Fibroblast of villous mesenchyme (primary cell): ENCODE results near the gene AIFM3. TPM values are rescaled to one million over a fixed set of nuclear protein-coding genes. Genes with fewer than 3 reads are reported as not detected.
"Not testable (repeated sequence)": the region's sequence is repeated elsewhere in the genome, so short reads cannot be mapped to it uniquely, and the experiment has no call there.

Experiments
- DNase-seq: peaks from one replicate; pipeline ENCODE4 v3.0.0-alpha.2; 2010; ENCODE audit warnings: low read depth
- H3K4me3 ChIP-seq: 2 replicates; pipeline ENCODE4 v1.5.1; 2011; ENCODE audit warnings: low read depth, mild to moderate bottlenecking, low read length
- total RNA-seq: library from RNA; depleted of rRNA; stranded (reverse); fragments of >200 nt; gene quantifications from 2 replicates; pipeline ENCODE4 v1.2.3, GENCODE V29; 2012
- TF ChIP-seq, protein P1 (sequence below): IDR thresholded peaks from 2 replicates; pipeline ENCODE4 v1.5.1; 2012; ENCODE audit warnings: low read depth, mild to moderate bottlenecking, low read length; ENCODE audit not compliant: insufficient read depth

AIFM3 gene
- total RNA-seq, 1 donor, result 0.43 TPM

DNA sequence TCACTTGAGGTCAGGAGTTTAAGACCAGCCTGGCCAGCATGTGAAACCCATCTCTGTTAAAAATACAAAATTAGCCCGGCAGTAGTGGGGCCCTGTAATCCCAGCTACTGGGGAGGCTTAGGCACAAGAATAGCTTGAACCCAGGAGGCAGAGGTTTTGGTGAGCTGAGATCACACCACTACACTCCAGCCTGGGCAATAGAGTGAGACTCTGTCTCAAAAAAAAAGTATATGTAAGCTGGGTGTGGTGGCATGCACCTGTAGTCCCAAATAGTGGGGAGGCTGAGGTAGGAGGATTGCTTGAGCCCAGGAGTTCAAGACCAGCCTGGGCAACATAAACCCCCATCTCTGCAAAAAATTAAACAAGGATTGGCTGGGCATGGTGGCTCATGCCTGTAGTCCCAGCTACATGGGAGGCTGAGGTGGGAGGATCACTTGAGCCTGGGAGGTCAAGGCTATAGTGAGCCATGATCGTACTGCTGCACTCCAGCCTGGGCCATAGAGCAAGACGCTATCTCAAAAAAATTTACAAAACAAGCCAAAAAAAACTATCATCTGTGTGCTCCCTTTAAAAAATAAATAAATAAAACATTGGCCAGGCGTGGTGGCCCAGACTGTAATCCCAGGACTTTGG is 39.0 kb upstream of the AIFM3 start:
- no peak overlapping the region for H3K4me3 ChIP-seq

DNA sequence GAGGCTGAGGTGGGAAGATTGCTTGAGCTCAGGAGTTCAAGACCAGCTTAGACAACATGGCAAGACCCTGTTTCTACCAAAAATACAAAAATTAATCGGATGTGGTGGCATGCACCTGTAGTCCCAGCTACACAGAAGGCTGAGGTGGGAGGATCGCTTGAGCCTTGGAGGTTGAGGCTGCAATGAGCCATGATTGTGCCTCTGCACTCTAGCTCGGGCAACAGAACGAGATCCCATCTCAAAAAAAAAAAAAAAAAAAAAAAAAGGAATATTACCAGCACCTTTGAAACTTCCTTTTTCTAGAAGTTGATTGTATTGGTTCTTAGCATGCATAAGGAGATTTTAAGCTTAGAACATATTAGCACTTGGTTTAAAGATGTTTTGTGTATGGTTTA is 38.5 kb upstream of the AIFM3 start:
- no peak for DNase-seq
- no peak overlapping the region for H3K4me3 ChIP-seq
- TF ChIP-seq, protein P1, sequence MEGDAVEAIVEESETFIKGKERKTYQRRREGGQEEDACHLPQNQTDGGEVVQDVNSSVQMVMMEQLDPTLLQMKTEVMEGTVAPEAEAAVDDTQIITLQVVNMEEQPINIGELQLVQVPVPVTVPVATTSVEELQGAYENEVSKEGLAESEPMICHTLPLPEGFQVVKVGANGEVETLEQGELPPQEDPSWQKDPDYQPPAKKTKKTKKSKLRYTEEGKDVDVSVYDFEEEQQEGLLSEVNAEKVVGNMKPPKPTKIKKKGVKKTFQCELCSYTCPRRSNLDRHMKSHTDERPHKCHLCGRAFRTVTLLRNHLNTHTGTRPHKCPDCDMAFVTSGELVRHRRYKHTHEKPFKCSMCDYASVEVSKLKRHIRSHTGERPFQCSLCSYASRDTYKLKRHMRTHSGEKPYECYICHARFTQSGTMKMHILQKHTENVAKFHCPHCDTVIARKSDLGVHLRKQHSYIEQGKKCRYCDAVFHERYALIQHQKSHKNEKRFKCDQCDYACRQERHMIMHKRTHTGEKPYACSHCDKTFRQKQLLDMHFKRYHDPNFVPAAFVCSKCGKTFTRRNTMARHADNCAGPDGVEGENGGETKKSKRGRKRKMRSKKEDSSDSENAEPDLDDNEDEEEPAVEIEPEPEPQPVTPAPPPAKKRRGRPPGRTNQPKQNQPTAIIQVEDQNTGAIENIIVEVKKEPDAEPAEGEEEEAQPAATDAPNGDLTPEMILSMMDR, result no peak

More for the DNA sequence above, 39.0 kb upstream of the AIFM3 start:
- no peak for DNase-seq
- TF ChIP-seq, protein P1, result no peak

DNA sequence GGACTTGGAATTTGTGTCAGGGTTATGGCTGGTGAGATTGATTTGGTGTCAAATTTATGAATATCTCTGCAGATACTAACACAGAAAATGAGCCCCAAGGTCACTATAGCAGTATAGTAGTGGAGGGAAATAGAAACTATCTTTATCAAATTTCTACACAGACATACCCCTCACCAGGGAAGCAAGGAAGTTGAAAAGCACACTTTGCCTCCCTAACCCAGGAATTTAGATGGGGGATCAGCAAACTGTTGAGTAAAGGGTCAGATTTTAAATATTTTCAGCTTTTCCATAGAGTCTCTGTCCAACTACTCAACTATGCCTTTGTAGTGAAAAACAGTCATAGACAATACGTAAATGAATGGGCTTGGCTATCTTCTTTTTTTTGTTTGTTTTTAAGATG is 37.1 kb upstream of the AIFM3 start:
- DNase-seq, result no peak
- TF ChIP-seq, protein P1, result no peak
- H3K4me3 ChIP-seq, result no peak overlapping the region

DNA sequence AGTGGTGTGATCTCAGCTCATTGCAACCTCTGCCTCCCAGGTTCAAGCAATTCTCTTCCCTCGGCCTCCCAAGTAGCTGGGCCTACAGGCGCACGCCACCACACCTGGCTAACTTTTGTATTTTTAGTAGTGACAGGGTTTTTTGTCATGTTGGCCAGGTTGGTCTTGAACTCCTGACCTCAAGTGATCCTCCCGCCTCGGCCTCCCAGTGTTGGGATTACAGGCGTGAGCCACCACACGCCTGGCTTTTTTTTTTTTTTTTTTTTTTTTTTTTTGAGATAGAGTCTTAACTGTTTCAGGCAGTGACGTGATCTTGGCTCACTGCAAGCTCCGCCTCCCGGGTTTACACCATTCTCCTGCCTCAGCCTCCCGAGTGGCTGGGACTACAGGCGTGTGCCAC is 36.6 kb upstream of the AIFM3 start:
- not testable (repeated sequence) for H3K4me3 ChIP-seq, DNase-seq

DNA sequence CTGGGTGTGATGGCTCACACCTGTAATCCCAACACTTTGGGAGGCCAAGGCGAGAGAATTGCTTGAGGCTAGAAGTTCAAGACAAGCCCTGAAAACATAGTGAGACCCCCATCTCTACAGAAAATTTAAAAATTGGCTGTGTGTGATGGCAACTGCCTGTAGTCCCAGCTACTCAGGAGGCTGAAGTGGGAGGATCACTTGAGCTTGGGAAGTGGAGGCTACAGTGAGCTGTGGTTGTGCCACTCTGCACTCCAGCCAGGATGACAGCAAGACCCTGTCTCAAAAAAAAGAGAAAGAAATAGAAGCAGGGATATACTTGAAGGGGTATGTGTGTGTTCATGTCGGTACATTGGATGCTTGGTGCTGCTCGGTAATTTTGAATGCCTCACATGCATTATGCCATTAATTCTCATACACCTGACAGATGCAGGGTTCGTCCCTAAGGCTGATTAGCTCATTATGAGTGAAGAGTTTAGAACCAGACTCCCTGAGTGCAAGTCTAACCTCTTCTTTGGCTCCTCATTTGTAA is 35.9 kb upstream of the AIFM3 start:
- no peak for DNase-seq
- H3K4me3 ChIP-seq, result no peak overlapping the region
- TF ChIP-seq, protein P1, result no peak

DNA sequence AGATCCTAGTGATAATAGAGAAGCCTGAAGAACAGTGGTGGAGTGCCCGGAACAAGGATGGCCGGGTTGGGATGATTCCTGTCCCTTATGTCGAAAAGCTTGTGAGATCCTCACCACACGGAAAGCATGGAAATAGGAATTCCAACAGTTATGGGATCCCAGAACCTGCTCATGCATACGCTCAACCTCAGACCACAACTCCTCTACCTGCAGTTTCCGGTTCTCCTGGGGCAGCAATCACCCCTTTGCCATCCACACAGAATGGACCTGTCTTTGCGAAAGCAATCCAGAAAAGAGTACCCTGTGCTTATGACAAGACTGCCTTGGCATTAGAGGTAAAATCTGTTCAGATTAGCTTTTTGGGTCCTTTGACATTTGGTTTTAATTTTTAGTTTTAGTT is 33.1 kb upstream of the AIFM3 start:
- no peak overlapping the region for H3K4me3 ChIP-seq
- TF ChIP-seq, protein P1, result no peak
- no peak for DNase-seq

DNA sequence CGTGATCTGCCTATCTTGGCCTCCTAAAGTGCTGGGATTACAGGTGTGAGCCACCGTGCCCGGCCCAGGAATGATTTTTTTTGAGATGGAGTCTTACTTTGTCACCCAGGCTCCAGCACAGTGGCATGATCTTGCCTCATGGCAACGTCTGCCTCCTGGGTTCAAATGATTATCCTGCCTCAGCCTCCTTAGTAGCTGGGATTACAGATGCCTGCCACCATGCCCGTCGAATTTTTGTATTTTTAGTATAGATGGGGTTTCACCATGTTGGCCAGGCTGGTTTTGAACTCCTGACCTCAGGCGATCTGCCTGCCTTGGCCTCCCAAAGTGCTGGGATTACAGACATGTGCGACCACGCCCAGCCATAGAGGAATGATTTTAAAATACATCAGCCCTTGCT is 32.0 kb upstream of the AIFM3 start:
- not testable (repeated sequence) for DNase-seq, H3K4me3 ChIP-seq

DNA sequence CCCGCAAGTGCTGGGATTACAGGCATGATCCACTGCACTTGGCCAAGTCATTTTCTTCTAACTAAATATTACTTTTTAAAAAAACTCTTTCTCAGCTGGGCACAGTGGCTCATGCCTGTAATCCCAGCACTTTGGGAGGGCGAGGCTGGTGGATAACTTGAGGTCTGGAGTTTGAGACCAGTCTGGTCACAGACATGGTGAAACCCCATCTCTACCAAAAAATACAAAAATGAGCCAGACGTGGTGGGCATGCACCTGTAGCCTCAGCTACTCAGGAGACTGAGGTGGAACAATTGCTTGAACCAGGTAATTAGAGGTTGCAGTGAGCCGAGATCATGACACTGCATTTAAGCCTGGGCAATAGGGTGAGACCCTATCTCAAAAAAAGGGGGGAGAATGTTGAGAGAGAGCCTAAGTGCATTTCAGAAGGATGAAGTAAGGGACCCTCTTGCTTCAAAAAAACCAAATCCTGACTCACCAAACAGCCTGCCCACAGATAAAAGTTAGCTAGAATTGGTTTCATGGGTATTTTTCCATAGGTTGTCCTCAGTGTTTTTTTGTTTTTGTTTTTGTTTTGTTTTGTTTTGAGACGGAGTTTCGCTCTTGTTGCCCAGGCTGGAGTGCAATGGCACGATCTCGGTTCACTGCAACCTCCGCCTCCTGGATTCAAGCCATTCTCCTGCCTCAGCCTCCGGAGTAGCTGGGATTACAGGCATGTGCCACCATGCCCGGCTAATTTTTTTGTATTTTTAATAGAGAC is 31.1 kb upstream of the AIFM3 start:
- not testable (repeated sequence) for H3K4me3 ChIP-seq, DNase-seq
